GM12872 (cell line): ENCODE data around the gene TBC1D1.

Experiments used
- TF ChIP-seq, protein P1 (sequence below): IDR thresholded peaks from 3 replicates; pipeline ENCODE4 v1.5.1; 2011; ENCODE audit warnings: low read depth, mild to moderate bottlenecking, low read length, moderate library complexity; ENCODE audit not compliant: insufficient read depth

TBC1D1 gene

DNA sequence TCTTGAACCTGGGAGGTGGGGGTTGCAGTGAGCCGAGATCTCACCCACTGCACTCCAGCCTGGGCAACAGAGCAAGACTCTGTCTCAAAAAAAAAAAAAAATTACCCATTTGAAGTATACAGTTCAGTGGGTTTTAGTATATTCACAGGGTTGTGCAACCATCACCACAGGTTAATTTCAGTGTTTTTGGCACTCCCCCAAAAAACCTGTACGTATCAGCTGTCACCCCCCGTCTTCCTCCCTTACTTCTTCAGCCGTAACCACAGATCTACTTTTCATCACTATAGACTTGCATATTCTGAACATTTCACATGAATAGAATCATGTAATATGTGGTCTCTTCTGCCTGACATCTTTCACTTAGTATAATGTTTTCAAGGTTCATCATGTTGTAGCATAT, 57.7 kb downstream of the TBC1D1 start:
- TF ChIP-seq, protein P1, sequence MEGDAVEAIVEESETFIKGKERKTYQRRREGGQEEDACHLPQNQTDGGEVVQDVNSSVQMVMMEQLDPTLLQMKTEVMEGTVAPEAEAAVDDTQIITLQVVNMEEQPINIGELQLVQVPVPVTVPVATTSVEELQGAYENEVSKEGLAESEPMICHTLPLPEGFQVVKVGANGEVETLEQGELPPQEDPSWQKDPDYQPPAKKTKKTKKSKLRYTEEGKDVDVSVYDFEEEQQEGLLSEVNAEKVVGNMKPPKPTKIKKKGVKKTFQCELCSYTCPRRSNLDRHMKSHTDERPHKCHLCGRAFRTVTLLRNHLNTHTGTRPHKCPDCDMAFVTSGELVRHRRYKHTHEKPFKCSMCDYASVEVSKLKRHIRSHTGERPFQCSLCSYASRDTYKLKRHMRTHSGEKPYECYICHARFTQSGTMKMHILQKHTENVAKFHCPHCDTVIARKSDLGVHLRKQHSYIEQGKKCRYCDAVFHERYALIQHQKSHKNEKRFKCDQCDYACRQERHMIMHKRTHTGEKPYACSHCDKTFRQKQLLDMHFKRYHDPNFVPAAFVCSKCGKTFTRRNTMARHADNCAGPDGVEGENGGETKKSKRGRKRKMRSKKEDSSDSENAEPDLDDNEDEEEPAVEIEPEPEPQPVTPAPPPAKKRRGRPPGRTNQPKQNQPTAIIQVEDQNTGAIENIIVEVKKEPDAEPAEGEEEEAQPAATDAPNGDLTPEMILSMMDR, result no peak

DNA sequence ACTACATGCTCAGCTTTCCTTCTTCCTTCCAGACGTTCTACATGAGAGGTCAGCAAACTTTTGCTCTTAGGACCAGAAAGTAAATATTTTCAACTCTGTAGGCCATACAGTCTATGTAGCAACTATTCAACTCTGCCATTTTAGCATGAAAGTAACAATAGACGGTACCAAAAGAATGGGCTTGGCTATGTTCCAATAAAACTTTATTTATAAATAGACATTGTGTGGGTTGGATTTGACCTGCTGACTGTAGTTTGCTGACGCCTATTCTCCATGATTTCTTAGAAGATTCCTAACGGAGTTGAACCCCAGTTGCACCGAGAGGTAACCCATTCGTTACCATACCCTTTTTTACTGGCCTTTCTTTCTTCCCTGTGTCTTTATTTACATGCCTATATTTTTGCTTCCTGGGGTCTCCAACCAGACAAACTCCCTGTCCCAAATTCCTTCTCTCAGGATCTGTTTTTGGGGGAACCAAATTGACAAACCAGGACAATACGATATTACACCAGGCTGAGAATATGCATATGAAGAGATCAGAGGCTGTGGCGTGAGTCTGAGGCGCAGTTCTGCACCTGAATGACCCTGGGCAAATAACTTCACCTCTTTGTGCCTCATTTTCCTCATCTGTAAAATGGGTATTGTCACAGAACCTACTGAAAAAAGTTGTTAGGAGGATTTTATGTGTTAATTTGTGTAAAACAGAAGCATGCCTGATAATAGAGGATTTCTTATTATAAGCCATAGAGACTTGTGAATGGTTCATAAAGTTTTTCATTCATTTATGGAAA, 58.9 kb downstream of the TBC1D1 start:
- TF ChIP-seq, protein P1, result no peak

DNA sequence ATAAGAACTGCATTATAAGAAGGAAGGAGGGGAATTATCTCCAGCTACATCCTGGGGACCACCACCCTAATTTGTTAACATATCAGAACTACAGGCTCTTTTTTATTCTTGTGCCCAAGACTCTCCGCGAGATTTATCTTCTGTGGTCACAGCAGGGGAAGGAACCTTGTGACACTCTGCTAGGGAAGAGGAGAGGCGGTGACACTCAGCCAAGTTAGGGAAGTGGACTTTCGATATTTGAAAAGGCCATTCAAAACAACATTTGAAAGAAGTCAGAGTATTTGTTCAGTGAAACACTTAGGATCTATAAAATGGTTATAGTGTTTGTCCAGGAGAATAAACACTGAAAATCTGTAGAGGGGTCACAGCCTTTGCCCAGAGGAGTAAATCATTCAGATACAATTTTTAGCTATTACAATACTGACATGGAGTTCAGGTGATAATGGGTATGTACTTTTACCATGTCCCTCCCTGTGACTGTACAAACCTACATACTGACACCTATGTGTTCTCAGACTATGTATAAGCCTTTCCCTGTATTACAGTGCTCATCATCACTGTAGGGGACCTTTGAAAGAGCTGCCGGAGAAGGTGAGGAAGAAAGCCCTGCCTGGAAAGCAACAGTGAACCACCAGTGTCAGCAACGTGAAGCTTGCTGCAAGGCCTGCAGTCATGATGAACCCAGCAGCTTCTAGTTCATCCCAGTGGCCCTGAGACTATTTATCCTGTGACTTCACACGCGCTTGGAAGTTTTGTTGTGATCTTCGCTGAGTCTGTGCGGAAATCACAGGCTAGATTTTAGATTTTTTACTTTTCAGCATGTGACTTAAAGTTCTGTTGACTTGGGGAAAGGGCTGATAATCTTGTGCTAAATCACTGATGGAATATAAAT, 60.8 kb downstream of the TBC1D1 start:
- TF ChIP-seq, protein P1, result no peak

DNA sequence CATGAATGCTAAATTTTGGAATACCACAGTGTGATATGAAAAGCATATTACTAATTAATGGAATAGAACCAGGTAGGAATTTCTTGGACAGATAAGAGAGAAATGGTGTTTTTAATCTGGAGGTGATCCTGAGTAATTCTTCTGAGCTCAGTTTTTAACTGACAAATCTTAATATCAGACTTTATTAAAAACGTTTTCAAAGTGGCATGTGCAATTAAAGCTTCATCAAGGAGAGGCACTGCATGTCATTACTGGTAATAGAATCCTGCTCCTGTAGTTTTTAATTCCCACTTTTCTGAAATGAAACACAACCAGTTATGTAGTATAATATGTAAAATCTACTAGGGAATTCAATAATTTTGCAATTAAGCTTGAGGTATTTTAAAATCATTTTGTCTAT, 62.3 kb downstream of the TBC1D1 start:
- TF ChIP-seq, protein P1, result no peak

DNA sequence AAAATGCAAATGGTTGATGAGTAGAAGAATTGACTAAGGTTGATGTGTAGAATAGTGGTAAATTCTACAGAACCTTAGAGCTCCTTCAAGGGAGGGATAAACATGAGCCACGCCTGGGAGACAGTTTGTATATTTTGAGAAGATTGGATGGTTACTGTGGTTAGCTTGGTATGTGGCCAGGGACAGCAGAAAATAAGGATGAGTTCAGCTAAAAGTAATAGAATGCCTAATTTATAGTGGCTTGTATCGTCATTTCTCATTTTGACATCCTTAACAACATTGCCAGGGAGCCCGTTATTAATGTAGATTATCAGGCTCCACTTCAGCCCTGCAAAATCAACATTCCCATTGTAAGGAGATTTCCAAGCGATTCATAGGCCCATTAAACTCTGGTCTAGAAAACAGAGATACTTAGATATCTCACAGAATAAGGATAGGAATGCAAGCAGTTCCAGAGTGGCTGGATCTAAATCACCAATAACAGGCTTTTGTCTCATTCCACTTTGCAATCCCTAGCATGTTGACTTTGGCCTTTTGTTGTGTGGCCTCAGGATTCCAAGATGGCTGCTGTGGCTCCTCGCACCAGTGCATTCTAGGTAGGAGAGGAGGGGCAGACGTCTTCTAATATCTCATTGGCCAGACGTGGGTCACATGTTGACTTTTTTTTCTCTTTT, 62.9 kb downstream of the TBC1D1 start:
- TF ChIP-seq, protein P1, result no peak

DNA sequence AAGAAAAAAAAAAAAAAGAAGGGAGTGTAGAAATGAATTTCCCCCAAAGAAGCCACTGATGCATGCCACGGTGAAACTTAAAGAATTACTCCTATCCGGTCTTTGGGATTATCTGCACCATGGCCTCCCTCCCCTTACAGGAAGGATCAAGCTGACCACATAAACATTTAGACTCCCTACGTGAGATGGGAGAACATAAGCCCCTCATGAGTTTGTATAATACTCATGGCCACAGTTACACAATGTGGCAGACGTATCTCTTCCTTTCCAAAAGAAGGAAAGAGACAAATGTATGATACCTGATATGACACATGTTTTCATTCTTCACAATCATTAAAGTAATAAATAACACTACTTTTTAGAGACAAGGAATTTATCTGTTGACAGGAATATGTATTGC, 66.1 kb downstream of the TBC1D1 start:
- TF ChIP-seq, protein P1, result no peak

DNA sequence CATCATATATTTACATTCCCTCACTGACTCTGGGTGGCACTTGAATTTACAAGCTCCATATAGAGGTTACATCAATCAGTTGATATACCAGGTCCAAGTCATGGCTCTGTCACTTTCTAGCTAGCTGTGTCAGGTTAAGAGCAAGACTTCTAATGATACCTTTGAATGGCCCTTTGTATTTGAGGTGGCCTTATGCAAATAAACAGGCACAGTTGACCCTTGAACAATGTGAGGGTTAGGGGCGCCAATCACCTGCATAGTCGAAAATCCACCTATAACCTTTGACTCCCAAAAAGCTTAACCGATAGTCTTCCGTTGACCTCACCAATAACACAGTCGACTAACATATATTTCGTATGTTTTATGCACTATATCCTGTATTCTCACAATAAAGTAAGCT, 68.0 kb downstream of the TBC1D1 start:
- TF ChIP-seq, protein P1, result no peak
